ENCODE measurements around the gene MICB. TPM values are rescaled to one million over a fixed set of nuclear protein-coding genes. Genes with fewer than 3 reads are reported as not detected.

MICB gene
- total and polyA plus RNA-seq, 2 donors (not counting 1 experiment from before 2014, with no cell fraction given), result 24.2 to 30.9 TPM

- Mint-ChIP-seq H3K27ac (peak overlapping the region; percentile 94), H3K27me3 (no peaks in the 10 kb centered on the region), H3K4me1 (peaks cover 86% of the 10 kb centered on the region), H3K4me3 (peak overlapping the region; percentile 92), H3K9me3 (ENCODE audit: insufficient read depth) (no peaks in the 10 kb centered on the region)
- H3K4me2 ChIP-seq (replicated peaks; ENCODE audit: low read depth, low read length, poor library complexity, severe bottlenecking), result peak overlapping the region; percentile 92
- H3K9me3 ChIP-seq (ENCODE audit: control extremely low read depth in 1 of 3, control insufficient read depth in 2 of 3, insufficient read depth in 1 of 3, low read length in 2 of 3), result no peaks in the 10 kb centered on the region
- peaks cover 72% of the 10 kb centered on the region for H3K79me2 ChIP-seq (ENCODE audit: control insufficient read depth, insufficient read depth, low read length)
- ATAC-seq (ENCODE audit: low read depth) (no peak), DNase-seq (no peak)
- H3K4me3 ChIP-seq (ENCODE audit: control extremely low read depth in 1 of 5, extremely low read depth in 1 of 5, insufficient read depth in 1 of 5, low read depth in 2 of 5, low read length in 4 of 5), result peak overlapping the region in 4 of 5 experiments; percentile 2 to 61 (median 42)
- H3K27me3 ChIP-seq (replicated peaks in 1 of 4; ENCODE audit: control extremely low read depth in 1 of 4, control insufficient read depth in 3 of 4, insufficient read depth in 4 of 4, low read length in 3 of 4), result no peaks in the 10 kb centered on the region
- H3K36me3 ChIP-seq (replicated peaks in 1 of 2; ENCODE audit: control extremely low read depth in 1 of 2, control insufficient read depth in 1 of 2, extremely low read depth in 1 of 2, insufficient read depth in 2 of 2, low read length in 1 of 2), result peaks cover 0 to 7% of the 10 kb centered on the region in 2 experiments
- no peak overlapping the region for H2AFZ ChIP-seq (ENCODE audit: insufficient read depth, low read depth, low read length, poor library complexity, severe bottlenecking)
- CTCF ChIA-PET, result interaction anchor here (1.3 to 29.4 kb wide), 4 partner anchors 9 to 30 kb away, joined by 4 to 2241 read pairs (median 28); partner anchors contain the start of genes DDX39B, LST1, LTB and NCR3
- POLR2A ChIA-PET, result interaction anchor here (1.2 to 42.6 kb wide), 2 partner anchors 14 to 24 kb away, joined by 3 to 1450 read pairs; partner anchors contain the start of genes LST1, LTA, LTB and NCR3
- H3K4me1 ChIP-seq (ENCODE audit: control insufficient read depth in 2 of 2, insufficient read depth in 2 of 2, low read length in 2 of 2), result peaks cover 79 to 81% of the 10 kb centered on the region in 2 donors
- no peak for TF ChIP-seq EZH2 (IDR thresholded peaks at IDR 0.05; ENCODE audit: borderline replicate concordance, insufficient read depth, low read depth, low read length, poor library complexity, severe bottlenecking)
- no peak for TF ChIP-seq CTCF (IDR thresholded peaks at IDR 0.05)
- H4K20me1 ChIP-seq (ENCODE audit: control insufficient read depth, insufficient read depth, low read length, poor library complexity, severe bottlenecking), result peaks cover 20% of the 10 kb centered on the region
- peak overlapping the region; percentile 54 for H3K9ac ChIP-seq (ENCODE audit: low read length)
- peak overlapping the region; percentile 80 to 87 for H3K27ac ChIP-seq (ENCODE audit: low read length in 2 of 2)
- intact Hi-C loops (cut with micrococcal nuclease), result loop anchor here (1.0 to 2.0 kb wide), 4 partner anchors 8 to 14 kb away; partner anchors contain the start of genes ATP6V1G2, LTA and NFKBIL1
These were observed 62.7 kb downstream of the MICB start for GRCh38 chr6:31560697-31561058.

Small RNA genes within 50 kb of the gene (small RNA-seq; reads per million reads assigned to genes)
- gene AL663061.1 (ENCODE audit: insufficient read length, low read depth, low replicate concordance), result not detected
- not detected for gene RF00019 (ENCODE audit: insufficient read length, low read depth, low replicate concordance)
- 12,958 reads per million, percentile 99 among the genes with 10 or more reads in this experiment for gene SNORD117 (ENCODE audit: insufficient read length, low read depth, low replicate concordance)
- gene SNORD84 (ENCODE audit: insufficient read length, low read depth, low replicate concordance), result not detected

Other genes starting within 250 kb of the MICB start
- 972 and 998 TPM in 2 replicates for gene HLA-C, start 226.1 kb upstream of the MICB start, total RNA-seq
- 1,983 and 2,212 TPM in 2 replicates for gene HLA-C, start 226.1 kb upstream of the MICB start, polyA plus RNA-seq
- gene HLA-B, start 141.0 kb upstream of the MICB start, total RNA-seq, result 3,910 and 4,028 TPM in 2 replicates
- gene HLA-B, start 141.0 kb upstream of the MICB start, polyA plus RNA-seq, result 4,233 and 7,345 TPM in 2 replicates
- 13.9 and 17.1 TPM in 2 replicates for gene MICA, start 94.5 kb upstream of the MICB start, total RNA-seq
- gene MICA, start 94.5 kb upstream of the MICB start, polyA plus RNA-seq, result 19.8 and 28.5 TPM in 2 replicates
- gene MCCD1, start 30.8 kb downstream of the MICB start, total RNA-seq, result not detected in 2 replicates
- gene MCCD1, start 30.8 kb downstream of the MICB start, polyA plus RNA-seq, result not detected in 2 replicates
- gene DDX39B, start 43.9 kb downstream of the MICB start, total RNA-seq, result 576 and 577 TPM in 2 replicates
- 838 and 919 TPM in 2 replicates for gene DDX39B, start 43.9 kb downstream of the MICB start, polyA plus RNA-seq
- 3.3 and 4.4 TPM in 2 replicates for gene ATP6V1G2, start 48.5 kb downstream of the MICB start, total RNA-seq
- gene ATP6V1G2, start 48.5 kb downstream of the MICB start, polyA plus RNA-seq, result 4.5 and 5.2 TPM in 2 replicates
- gene NFKBIL1, start 49.5 kb downstream of the MICB start, total RNA-seq, result 17.8 and 18.4 TPM in 2 replicates
- 6.4 and 10.3 TPM in 2 replicates for gene NFKBIL1, start 49.5 kb downstream of the MICB start, polyA plus RNA-seq
- gene LTA, start 74.1 kb downstream of the MICB start, total RNA-seq, result 5.6 and 8.8 TPM in 2 replicates
- 8.4 and 8.6 TPM in 2 replicates for gene LTA, start 74.1 kb downstream of the MICB start, polyA plus RNA-seq
- gene TNF, start 77.4 kb downstream of the MICB start, total RNA-seq, result 22.2 and 22.6 TPM in 2 replicates
- 15.6 and 21.9 TPM in 2 replicates for gene TNF, start 77.4 kb downstream of the MICB start, polyA plus RNA-seq
- 473 and 488 TPM in 2 replicates for gene LTB, start 84.3 kb downstream of the MICB start, total RNA-seq
- gene LTB, start 84.3 kb downstream of the MICB start, polyA plus RNA-seq, result 832 and 938 TPM in 2 replicates
- gene LST1, start 88.1 kb downstream of the MICB start, total RNA-seq, result 7.4 and 9.5 TPM in 2 replicates
- 29.4 and 30.5 TPM in 2 replicates for gene LST1, start 88.1 kb downstream of the MICB start, polyA plus RNA-seq
- 24.7 and 28.5 TPM in 2 replicates for gene NCR3, start 94.9 kb downstream of the MICB start, total RNA-seq
- 52.2 and 52.5 TPM in 2 replicates for gene NCR3, start 94.9 kb downstream of the MICB start, polyA plus RNA-seq
- 1.3 and 1.5 TPM in 2 replicates for gene AIF1, start 117.1 kb downstream of the MICB start, total RNA-seq
- 4.7 and 7.5 TPM in 2 replicates for gene AIF1, start 117.1 kb downstream of the MICB start, polyA plus RNA-seq
- 265 and 278 TPM in 2 replicates for gene PRRC2A, start 122.6 kb downstream of the MICB start, total RNA-seq
- gene PRRC2A, start 122.6 kb downstream of the MICB start, polyA plus RNA-seq, result 152 and 153 TPM in 2 replicates
- 345 and 348 TPM in 2 replicates for gene BAG6, start 154.5 kb downstream of the MICB start, total RNA-seq
- 252 and 276 TPM in 2 replicates for gene BAG6, start 154.5 kb downstream of the MICB start, polyA plus RNA-seq
- 2.6 and 3.6 TPM in 2 replicates for gene APOM, start 157.7 kb downstream of the MICB start, total RNA-seq
- gene APOM, start 157.7 kb downstream of the MICB start, polyA plus RNA-seq, result 11.6 and 11.9 TPM in 2 replicates
- gene C6orf47, start 162.6 kb downstream of the MICB start, total RNA-seq, result 34.0 and 35.1 TPM in 2 replicates
- gene C6orf47, start 162.6 kb downstream of the MICB start, polyA plus RNA-seq, result 5.8 and 7.6 TPM in 2 replicates
- gene GPANK1, start 166.9 kb downstream of the MICB start, total RNA-seq, result 24.2 and 24.3 TPM in 2 replicates
- gene GPANK1, start 166.9 kb downstream of the MICB start, polyA plus RNA-seq, result 18.3 and 22.6 TPM in 2 replicates
- gene CSNK2B, start 167.9 kb downstream of the MICB start, total RNA-seq, result 141 and 146 TPM in 2 replicates
- gene CSNK2B, start 167.9 kb downstream of the MICB start, polyA plus RNA-seq, result 124 and 142 TPM in 2 replicates
- gene LY6G5B, start 171.8 kb downstream of the MICB start, total RNA-seq, result 42.3 and 44.2 TPM in 2 replicates
- 25.2 and 28.4 TPM in 2 replicates for gene LY6G5B, start 171.8 kb downstream of the MICB start, polyA plus RNA-seq
- 0.76 and 2.1 TPM in 2 replicates for gene LY6G5C, start 182.9 kb downstream of the MICB start, total RNA-seq
- 0.40 and 3.4 TPM in 2 replicates for gene LY6G5C, start 182.9 kb downstream of the MICB start, polyA plus RNA-seq
- gene ABHD16A, start 205.2 kb downstream of the MICB start, total RNA-seq, result 78.3 and 90.3 TPM in 2 replicates
- gene ABHD16A, start 205.2 kb downstream of the MICB start, polyA plus RNA-seq, result 97.5 and 97.6 TPM in 2 replicates
- gene LY6G6F, start 208.7 kb downstream of the MICB start, total RNA-seq, result not detected in 2 replicates
- gene LY6G6F, start 208.7 kb downstream of the MICB start, polyA plus RNA-seq, result 0.32 TPM in 1 of 2 replicates, not detected in the other
- not detected in 2 replicates for gene LY6G6D, start 217.2 kb downstream of the MICB start, total RNA-seq
- not detected in 2 replicates for gene LY6G6D, start 217.2 kb downstream of the MICB start, polyA plus RNA-seq
- not detected in 2 replicates for gene LY6G6C, start 223.6 kb downstream of the MICB start, total RNA-seq
- 0.13 and 0.30 TPM in 2 replicates for gene LY6G6C, start 223.6 kb downstream of the MICB start, polyA plus RNA-seq
- gene MPIG6B, start 225.2 kb downstream of the MICB start, total RNA-seq, result 0.24 and 0.54 TPM in 2 replicates
- 1.6 and 4.8 TPM in 2 replicates for gene MPIG6B, start 225.2 kb downstream of the MICB start, polyA plus RNA-seq
- 51.1 and 59.2 TPM in 2 replicates for gene DDAH2, start 231.2 kb downstream of the MICB start, total RNA-seq
- gene DDAH2, start 231.2 kb downstream of the MICB start, polyA plus RNA-seq, result 64.7 and 87.2 TPM in 2 replicates
- gene CLIC1, start 238.4 kb downstream of the MICB start, total RNA-seq, result 216 and 221 TPM in 2 replicates
- gene CLIC1, start 238.4 kb downstream of the MICB start, polyA plus RNA-seq, result 178 and 290 TPM in 2 replicates
- 49.9 and 50.1 TPM in 2 replicates for gene MSH5, start 241.9 kb downstream of the MICB start, total RNA-seq
- gene MSH5, start 241.9 kb downstream of the MICB start, polyA plus RNA-seq, result 51.6 and 64.7 TPM in 2 replicates